DMS79 (cell line): Measurements from ENCODE around the gene IL15RA.
"Not testable (repeated sequence)": the region's sequence is repeated elsewhere in the genome, so short reads cannot be mapped to it uniquely, and the experiment has no call there.

Source experiments
- DNase-seq: peaks from one replicate; lab custom pipeline; 2025; lab: John Stamatoyannopoulos, UW

The IL15RA gene

GRCh38 chr10:6005856-6006395 lies 28.6 kb upstream of the IL15RA start:
- DNase-seq, result no peak

DNA sequence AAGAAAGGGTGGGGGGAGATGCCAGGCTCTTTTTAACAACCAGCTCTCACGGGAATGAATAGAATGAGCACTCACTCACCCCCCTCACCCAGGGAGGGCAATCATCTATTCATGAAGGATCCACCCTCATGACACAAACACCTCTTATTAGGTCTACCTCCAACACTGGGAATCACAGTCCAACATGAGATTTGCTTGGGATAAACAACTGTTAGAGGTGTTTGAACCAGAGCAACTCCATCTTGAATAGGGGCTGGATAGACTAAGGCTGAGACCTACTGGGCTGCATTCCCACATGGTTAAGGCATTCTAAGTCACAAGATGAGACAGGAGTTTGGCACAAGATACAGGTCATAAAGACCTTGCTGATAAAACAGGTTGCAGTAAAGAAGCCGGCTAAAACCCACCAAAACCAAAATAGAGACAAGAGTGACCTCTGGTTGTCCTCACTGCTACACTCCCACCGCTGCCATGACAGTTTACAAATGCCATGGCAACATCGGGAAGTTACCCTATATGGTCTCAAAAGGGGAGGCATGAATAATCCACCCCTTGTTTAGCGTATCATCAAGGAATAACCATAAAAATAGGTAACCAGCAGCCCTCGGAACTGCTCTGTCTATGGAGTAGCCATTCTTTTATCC lies 27.9 kb upstream of the IL15RA start:
- not testable (repeated sequence) for DNase-seq

DNA sequence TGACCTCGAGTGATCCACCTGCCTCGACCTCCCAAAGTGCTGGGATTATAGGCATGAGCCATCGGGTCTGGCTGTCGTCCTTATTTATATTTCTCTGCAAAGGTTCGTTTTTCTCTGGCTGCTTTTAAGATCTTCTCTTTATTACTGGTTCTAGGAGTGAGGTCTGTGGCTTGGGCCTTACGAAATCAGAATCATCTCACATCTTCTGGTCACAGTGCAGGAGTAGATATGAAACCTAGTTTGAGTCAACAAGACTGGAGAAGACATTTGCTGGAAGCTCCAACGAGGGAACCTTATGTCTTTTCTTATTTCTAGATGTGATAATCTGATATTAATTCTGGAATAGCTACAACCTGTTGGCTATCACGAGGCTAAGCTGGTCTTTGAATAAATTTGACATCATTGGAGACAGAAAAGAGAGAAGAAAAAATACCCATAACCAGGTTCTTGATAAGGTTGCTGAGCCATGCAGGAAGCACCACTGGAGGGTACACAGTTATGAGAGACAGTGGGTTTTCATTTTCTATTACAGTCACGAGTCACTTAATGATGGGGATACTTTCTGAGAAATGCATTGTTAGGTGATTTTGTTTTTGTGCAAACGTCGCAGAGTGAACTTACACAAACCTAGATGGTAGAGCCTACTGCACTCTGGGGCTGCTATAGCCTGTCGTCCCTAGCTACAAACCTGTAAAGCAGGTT lies 25.6 kb upstream of the IL15RA start:
- DNase-seq, result no peak

GRCh38 chr10:5999440-6000165 lies 22.3 kb upstream of the IL15RA start:
- no peak for DNase-seq

DNA sequence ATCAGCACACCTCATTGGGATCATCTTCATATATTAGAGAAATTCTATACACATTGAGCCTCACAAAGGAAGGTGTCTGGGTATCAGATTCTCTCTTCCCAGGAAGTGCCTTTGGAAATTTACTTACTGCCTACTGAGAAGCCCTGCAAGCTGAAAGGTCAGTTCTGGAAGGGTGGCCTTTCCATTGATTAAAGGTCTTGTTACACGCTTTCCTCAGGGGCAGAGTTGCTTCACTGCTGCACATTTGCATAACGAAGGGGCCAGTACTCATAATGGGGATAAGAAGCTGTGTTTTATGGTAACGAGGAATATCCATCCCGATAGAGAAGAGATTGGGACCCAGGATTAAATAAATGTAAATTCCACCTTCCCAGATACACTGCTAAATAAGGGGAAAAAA lies 19.4 kb upstream of the IL15RA start:
- no peak for DNase-seq

GRCh38 chr10:5992398-5992797 lies 15.1 kb upstream of the IL15RA start:
- no peak for DNase-seq

DNA sequence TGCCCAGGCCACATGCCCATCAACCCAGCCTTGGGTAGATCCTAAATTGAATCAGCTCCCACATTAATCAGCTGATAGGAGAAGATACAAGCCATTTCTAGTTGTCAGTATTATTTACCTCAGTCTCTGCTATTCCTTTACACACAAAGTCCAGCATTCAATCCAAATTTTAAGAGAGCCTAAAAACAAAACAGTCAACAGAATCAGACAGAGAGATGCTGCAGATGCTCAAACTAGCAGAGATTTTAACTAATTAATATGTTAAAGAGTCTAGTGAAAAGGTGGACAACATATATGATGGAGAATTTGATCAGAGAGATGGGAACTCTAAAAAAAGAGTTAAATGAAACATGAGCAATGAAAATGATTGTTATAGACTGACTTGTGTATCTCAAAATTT lies 14.4 kb upstream of the IL15RA start:
- no peak for DNase-seq

DNA sequence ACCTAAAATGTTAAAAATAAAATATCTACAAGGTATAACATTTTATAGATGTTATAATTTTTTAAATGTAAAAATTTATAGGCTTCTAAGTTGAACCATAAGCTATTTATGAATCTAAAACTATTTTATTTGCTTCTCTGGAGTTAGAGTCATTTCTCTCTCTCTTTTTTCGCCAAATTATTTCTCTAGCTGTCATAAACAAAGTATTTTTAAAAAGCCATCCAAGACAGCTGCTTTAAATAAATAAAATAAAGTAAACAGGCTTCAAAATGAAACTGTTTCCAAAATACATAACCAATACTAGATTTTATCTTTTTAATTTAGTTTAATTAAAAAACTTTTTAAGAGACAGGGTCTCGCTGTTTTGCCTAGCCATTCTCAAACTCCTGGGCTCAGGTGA lies 12.4 kb upstream of the IL15RA start:
- DNase-seq, result no peak

- DNase-seq, result no peak
These were observed 11.1 kb upstream of the IL15RA start for GRCh38 chr10:5988336-5988920.

DNA sequence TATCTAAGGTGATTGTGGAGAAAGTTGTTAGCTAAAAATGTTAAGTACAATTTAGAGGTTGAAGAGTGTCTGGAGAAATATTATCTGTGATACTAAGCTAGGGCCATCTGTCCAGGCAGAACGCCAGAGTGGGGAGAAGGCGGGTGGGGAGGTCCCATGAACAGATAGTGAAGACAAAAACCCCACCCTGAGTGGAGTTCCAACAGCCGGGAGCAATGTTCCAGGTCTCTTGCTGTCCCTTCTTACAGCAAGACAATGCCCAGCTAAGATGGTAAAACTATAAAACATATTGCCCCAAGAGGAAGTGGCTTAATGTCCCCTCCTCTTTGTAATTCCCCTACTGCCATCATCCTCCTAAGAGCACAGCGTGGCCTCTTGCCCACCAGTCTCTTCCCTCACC lies 10.4 kb upstream of the IL15RA start:
- no peak for DNase-seq

DNA sequence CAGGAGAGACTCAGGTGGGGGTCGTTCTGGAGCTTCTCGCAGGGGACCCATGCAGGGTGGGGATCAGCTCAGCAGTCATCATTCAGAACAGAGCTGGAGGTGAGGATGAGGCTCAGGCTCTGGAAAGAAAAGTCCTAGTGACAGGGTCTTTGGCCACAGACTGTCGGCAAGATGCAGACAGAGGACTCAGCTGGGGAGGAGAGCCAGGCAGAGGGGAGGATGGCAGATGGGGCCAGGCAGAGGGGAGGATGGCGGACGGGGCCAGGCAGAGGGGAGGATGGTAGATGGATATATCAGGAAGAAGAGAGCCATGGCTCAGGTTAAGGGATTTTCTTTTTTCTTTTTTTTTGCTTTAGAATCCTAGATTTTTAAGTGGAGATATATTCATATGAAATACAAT lies 7.7 kb upstream of the IL15RA start:
- DNase-seq, result no peak

DNA sequence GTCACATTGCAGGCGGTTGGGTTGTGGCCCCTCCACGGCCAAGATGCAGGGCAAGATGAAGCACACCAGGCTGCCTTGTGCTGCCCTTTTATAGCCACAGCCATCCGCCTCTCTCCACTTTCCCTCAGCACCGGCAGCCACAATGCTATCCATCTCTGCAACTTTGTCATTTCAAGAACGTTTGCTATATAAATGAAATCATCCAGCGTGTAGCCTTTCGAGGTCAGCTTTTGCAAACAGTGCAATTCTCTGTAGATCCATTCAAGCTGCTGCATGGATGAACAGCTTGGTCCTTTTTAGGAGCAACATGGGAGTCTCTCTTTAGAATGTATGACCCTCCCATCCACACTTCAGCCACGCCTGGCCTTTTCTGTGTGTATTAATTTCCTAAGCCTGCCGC lies 6.4 kb upstream of the IL15RA start:
- no peak for DNase-seq

GRCh38 chr10:5981529-5981928 lies 4.2 kb upstream of the IL15RA start:
- DNase-seq, result no peak

DNA sequence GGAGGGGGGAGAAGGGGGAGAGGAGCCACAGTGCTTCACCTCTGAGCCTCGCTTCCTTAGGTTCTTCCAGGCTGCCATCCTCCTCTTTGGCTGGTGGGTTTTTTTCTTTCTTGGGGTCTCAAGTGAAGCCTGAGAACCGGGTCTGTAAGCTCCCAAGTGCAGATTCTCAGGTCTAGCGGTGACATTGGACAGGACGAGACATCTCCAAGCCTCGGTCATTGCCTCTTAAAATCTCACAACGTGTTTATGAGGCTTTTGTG lies 817 bp upstream of the IL15RA start:
- DNase-seq, result no peak

- DNase-seq, result no peak
These were observed 552 bp downstream of the IL15RA start for GRCh38 chr10:5976512-5977470.

GRCh38 chr10:5975641-5976473 lies 1.5 kb downstream of the IL15RA start:
- DNase-seq, result no peak

DNA sequence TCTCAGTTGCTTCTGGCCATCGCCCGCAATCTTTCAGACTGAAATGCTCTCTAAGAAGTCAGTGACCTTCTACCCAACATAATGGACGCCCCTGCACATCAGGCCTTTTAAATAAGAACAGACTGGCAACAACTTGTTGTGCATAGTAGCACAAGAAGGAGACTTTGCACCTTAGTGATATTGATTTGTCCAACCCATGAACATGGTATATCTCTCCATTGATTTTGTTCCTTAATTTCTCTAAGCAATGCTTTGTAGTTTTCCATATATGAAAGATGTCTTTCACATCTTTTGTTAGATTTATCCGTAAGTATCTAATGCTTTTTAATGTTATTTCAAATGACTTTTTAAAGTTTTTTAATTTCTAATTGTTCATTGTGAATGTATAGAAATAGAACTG lies 4.3 kb downstream of the IL15RA start:
- no peak for DNase-seq

GRCh38 chr10:5971886-5972285 lies 5.5 kb downstream of the IL15RA start:
- no peak for DNase-seq

DNA sequence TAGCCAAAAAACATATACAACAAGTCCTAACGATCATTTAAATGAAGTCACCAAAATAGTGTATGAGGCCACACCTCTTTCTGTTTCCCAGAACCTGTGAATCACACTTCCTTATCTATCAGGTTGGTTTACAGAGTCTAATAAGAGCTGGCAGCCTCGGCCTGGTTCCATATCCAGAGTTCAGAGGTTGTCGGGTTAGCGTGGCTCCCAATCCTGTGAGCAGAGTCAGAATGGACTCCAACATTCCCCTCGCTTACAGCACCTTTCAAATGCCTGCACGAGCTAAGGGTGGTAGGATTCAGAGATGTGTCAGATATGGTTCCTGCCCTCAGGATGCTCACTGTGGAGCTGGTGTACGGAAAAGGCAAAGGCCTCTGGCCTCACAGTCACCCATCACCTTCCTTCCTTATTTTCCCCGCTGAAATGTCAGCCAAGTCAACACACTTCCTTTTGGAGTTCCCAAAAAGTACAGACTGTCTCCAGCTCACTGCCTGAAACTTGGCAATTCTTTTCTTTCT lies 6.0 kb downstream of the IL15RA start:
- no peak for DNase-seq

DNA sequence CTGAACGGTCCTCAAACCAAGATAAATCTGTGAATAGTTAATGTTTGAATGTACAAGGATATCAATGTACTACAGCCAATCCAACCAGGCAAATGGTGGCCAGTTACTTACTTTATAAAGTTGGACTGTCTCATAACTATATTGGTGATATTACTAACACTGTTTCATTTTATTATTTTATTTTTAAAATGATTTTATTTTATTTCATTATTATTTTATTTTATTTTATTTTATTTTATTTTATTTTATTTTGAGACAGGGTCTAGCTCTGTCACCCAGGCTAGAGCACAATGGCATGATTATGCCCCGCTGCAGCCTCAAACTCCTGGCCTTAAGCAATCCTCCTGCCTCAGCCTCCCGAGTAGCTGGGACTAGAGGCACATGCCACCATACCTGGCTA lies 6.8 kb downstream of the IL15RA start:
- DNase-seq, result no peak

- no peak for DNase-seq
These were observed 7.3 kb downstream of the IL15RA start for GRCh38 chr10:5970066-5970465.
